GM20431 (cell line): ENCODE measurements around the gene ITPR3.

ENCODE experiments used
- in situ Hi-C: fragments of 300-500 bp; cut with MseI, MboI; formaldehyde crosslinking; loops from one replicate; pipeline ENCODE4 v1.15.0; 2020; ENCODE audit warnings: low sequenced_read_pairs; ENCODE audit not compliant: unreplicated experiment

Gene ITPR3

GRCh38 chr6:33663028-33663427, 41.9 kb downstream of the ITPR3 start:
- in situ Hi-C loops, result no loop called here

DNA sequence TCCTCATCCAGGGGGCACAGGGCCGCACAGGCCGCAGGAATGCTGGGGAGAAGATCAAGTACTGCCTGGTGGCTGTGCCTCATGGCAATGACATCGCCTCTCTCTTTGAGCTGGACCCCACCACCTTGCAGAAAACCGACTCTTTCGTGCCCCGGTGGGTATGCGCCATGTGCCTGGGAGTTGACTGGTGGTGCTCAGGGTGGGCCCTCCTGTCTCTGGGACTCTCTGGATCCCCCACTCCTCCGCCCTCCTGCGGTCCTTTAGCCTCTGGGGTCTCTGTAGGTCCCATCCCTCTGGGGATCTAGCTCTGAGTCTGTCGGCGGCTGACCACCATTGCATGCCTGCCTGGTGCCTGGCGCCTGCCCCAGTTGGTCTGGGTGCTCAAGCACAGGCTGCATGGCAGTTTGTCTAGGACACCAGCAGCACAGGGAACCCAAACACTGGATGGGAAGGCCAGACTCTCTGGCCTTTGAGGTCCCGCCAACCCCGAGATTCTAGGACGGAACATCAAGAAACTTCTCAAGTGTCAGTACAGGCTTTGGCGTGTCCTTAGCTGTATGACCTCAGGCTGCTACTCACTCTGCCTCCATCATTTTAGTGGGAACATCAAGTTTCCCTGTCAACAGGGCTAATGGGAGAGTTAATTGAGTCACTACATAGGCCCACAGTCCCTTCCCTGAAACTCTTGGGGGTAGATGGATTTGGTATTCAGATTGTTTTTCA, 42.8 kb downstream of the ITPR3 start:
- in situ Hi-C loops, result no loop called here

- in situ Hi-C loops, result no loop called here
These were observed 43.5 kb downstream of the ITPR3 start for GRCh38 chr6:33664506-33665057.

DNA sequence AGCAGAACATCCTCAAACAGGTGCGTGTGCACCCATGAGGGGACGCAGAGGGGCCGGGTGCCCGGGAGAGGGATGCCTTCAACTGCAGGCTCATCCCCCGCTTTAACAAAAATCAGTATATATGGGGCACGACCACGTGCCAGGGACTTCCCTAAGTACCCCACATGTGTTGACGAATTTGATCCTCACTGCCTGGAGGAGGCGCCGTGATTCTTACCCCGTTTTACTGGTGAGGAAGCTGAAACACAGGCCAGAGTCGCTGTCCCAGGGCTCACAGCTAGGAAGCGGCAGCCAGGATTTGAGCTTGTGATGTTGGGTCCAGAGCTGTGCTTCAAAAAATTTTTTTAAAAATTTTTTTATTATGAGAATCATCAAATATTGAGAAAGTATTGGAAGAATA, 44.8 kb downstream of the ITPR3 start:
- in situ Hi-C loops, result no loop called here

DNA sequence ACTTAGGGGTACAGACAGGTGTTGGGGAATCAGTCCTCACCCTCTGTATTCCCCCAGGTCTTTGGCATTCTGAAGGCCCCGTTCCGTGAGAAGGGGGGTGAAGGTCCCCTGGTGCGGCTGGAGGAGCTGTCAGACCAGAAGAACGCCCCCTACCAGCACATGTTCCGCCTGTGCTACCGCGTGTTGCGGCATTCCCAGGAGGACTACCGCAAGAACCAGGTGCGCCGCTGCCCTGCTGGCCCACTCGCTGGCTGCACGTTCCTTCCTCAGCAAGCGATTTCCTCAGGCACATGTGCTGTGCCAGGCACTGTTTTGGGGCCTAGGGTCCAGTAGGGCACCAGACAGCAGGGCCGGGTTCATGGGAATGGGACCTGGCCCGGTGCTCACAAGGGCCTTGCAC, 46.0 kb downstream of the ITPR3 start:
- in situ Hi-C loops, result no loop called here

DNA sequence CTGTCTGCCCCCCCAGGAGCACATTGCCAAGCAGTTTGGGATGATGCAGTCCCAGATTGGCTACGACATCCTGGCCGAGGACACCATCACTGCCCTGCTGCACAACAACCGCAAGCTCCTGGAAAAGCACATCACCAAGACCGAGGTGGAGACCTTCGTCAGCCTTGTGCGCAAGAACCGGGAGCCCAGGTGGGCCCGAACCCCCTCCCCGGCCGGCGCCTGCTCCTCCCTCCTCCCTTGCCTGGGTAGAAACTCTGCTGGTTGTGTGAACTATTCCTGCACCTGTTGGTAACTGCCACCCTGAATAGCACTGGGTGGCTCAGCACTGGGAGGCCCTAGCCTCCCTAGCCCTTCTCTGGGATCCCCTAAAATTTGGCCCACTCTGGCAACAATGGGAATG, 46.7 kb downstream of the ITPR3 start:
- in situ Hi-C loops, result no loop called here

DNA sequence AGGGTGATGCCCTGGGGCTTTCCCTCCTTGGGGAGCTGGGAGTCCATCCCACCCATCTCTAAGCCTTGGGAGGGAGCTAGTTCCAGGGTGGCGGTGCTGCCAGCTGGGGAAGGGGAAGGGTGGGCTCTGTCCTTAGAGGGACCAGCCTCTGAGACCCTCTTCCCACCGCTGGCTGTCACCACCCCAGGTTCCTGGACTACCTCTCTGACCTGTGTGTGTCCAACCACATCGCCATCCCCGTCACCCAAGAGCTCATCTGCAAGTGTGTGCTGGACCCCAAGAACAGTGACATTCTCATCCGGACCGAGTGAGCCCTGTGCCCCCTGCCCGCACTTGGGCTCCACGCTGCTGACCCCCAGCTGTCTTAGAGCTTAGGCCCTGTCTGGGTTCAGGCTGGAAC, 47.2 kb downstream of the ITPR3 start:
- in situ Hi-C loops, result no loop called here

DNA sequence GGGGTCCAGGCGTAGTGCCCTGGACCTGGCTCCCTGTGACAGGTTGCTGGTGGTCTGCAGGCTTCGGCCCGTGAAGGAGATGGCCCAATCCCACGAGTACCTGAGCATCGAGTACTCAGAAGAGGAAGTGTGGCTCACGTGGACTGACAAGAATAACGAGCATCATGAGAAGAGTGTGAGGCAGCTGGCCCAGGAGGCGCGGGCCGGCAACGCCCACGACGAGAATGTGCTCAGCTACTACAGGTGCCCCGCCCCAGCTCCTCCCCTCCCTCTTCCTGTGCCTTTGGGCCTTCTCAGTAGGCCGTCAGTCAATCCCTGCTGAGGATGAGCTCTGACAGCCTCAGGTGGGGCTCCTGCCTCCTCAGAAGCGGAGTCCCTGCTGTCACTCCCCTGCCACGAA, 47.8 kb downstream of the ITPR3 start:
- in situ Hi-C loops, result no loop called here

GRCh38 chr6:33670086-33670660, 49.1 kb downstream of the ITPR3 start:
- in situ Hi-C loops, result no loop called here

GRCh38 chr6:33670971-33671743, 50.0 kb downstream of the ITPR3 start:
- in situ Hi-C loops, result no loop called here

DNA sequence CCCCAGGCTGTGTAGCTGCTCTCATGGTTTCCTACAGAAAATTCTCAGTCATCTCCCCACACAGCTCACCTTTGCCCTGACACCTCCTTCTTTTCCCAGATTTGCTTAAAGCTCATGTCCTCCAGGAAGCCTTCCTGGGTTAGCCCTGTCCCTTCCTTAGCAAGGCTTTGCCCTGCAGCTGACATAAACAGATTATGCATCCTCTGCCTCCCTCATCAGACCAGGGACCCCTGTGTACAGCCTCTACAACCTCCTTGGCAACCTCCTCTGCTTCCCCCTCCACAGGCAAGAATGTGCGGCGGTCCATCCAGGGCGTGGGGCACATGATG, 50.6 kb downstream of the ITPR3 start:
- in situ Hi-C loops, result no loop called here

- in situ Hi-C loops, result no loop called here
These were observed 51.7 kb downstream of the ITPR3 start for GRCh38 chr6:33672808-33673207.

DNA sequence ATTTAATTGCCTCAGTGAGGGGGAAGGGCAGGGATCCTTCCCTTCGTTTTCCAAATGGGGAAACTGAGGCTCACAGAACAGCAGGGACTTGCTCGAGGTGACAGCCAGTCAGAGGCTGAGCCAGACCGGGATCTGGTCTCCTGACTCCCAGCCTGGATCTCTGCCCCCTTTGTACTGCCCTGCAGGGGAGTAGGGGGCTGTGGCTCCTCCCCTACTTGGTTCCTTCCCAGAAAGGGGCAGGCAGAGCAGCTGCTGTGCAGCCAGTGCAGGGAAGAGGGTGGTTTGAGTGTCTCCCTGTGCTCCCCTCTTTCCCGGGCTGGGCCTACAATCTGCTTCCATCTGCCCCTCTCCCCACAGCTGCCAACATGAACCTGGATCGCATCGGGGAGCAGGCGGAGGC, 52.7 kb downstream of the ITPR3 start:
- in situ Hi-C loops, result no loop called here

DNA sequence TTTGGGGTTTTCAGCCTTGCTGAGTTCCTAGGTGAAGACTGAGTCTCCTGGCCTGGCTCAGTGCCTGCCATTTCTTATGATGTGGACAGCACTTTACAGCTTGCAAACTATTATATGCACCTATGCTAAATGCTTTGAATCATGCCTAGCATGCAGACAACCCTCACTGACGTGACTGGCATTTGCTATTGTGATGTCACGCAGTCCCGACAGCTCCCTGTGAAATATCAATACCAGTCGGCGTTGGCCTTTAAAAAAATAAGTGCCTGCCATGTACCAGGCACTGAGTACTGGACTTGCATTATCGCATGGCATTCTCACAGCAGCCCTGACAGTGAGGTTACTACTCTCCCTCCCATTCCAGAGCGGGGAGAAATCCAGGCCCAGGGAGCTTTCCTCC, 54.8 kb downstream of the ITPR3 start:
- in situ Hi-C loops, result no loop called here

DNA sequence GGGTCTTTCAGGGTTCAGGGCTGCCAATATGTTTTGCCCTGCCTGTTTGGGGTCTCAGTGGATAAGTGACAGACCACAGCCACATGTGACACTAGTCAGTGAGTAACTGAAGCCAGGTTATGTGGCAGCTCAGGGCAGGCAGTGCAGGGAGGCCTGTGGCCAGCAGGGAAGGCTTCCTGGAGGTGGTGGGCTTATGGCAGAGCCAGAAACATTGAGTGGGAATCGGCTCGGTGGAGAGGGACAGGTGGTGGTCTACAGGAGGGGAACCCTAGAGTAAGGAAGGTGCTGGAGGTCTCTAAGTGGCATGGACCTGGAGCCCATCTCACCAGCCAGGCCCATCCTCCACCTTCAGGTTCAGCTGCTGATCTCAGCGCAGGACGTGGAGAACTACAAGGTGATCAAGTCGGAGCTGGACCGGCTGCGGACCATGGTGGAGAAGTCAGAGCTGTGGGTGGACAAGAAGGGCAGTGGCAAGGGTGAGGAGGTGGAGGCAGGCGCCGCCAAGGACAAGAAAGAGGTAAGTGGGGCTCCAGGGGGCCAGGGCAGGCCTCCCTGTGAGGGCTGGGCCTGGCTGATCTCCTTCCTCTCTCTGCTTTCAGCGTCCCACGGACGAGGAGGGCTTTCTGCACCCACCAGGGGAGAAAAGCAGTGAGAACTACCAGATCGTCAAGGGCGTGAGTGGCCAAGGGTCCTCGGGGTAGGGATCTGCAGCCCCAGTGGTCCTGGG, 55.5 kb downstream of the ITPR3 start:
- in situ Hi-C loops, result no loop called here

DNA sequence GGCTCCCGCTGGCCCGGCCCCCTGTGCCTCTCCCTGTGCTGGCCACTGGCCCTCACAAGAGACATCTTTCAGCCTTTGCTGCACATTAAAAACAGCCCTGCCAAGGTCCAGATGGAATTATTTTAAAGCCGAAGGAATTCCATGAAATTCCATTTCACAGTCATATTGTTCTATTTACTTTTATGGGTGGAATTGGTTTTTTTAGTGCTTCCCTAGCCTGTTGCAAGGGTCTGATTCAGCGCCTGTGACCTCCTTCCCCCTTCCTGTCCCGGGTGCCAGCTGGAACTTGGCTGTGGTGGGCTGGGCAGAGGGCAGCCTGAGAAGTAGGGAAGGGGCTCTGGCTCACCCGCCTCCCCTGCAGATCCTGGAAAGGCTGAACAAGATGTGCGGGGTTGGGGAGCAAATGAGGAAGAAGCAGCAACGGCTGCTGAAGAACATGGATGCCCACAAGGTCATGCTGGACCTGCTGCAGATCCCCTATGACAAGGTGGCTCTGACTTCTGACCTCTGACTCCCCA, 56.1 kb downstream of the ITPR3 start:
- in situ Hi-C loops, result no loop called here

GRCh38 chr6:33677689-33678088, 56.6 kb downstream of the ITPR3 start:
- in situ Hi-C loops, result no loop called here

DNA sequence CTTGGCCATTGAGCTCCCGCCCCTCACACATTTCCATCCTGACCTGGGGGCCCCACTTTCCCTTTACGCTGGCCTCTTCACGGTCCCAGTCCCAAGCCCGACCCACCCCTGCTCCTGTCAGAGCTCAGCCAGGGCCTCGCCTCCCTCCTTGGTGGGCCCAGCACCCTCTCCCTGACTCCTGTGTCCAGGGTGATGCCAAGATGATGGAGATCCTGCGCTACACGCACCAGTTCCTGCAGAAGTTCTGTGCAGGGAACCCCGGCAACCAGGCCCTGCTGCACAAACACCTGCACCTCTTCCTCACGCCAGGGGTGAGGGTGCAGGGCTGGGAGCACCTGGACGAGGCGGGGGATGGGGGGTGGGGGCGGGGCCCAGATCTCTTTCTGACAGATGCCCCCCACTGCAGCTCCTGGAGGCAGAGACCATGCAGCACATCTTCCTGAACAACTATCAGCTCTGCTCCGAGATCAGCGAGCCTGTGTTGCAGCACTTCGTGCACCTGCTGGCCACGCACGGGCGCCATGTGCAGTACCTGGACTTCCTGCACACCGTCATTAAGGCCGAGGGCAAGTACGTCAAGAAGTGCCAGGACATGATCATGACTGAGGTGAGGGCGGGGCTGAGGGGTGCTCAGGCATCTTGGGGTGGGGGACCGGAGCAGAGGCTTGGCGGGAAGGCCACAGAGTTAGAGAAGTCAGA, 57.3 kb downstream of the ITPR3 start:
- in situ Hi-C loops, result no loop called here

DNA sequence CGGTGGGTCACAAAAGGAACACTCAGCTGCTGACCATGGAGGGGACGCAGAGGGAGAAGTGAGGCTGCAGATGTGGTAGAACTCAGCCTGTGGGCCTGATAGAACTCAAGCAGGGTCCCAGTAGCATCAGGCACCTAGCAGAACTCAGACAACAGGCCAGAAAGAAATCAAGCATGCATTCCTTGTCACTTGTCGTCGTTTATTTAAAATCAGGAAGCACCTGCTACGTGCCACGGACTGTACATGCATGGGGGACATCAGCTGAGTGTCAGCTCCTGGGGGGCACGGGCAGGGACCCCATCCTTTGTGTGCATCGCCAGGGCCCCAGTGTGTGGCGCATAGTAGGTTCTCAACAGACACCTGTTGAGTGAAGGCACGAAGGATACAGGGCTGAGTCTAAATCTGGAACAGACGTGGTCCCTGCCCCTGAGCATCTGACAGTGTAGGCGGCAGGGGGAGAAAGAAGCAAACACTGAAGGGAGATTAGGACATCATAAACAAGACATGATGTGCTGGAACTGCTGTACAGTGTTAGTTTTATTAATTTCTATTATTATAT, 57.9 kb downstream of the ITPR3 start:
- in situ Hi-C loops, result no loop called here

DNA sequence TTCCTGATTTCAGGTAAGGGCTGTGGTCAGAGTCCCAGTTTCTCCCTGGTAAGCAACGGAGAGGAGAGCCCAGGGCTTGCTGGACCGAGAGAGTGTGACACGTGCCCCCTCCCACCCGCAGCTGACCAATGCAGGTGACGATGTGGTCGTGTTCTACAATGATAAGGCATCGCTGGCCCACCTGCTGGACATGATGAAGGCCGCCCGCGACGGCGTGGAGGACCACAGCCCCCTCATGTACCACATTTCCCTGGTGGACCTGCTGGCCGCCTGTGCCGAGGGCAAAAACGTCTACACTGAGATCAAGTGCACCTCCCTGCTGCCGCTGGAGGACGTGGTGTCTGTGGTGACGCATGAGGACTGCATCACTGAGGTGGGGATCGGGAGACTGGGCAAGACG, 58.6 kb downstream of the ITPR3 start:
- in situ Hi-C loops, result no loop called here
